ENCODE results near the gene IGBP1. TPM values are rescaled to one million over a fixed set of nuclear protein-coding genes. Genes with fewer than 3 reads are reported as not detected.
"Not testable (repeated sequence)": the region's sequence is repeated elsewhere in the genome, so short reads cannot be mapped to it uniquely, and the experiment has no call there.

Gene IGBP1
- polyA plus RNA-seq, 1 donor, result 132 TPM

DNA sequence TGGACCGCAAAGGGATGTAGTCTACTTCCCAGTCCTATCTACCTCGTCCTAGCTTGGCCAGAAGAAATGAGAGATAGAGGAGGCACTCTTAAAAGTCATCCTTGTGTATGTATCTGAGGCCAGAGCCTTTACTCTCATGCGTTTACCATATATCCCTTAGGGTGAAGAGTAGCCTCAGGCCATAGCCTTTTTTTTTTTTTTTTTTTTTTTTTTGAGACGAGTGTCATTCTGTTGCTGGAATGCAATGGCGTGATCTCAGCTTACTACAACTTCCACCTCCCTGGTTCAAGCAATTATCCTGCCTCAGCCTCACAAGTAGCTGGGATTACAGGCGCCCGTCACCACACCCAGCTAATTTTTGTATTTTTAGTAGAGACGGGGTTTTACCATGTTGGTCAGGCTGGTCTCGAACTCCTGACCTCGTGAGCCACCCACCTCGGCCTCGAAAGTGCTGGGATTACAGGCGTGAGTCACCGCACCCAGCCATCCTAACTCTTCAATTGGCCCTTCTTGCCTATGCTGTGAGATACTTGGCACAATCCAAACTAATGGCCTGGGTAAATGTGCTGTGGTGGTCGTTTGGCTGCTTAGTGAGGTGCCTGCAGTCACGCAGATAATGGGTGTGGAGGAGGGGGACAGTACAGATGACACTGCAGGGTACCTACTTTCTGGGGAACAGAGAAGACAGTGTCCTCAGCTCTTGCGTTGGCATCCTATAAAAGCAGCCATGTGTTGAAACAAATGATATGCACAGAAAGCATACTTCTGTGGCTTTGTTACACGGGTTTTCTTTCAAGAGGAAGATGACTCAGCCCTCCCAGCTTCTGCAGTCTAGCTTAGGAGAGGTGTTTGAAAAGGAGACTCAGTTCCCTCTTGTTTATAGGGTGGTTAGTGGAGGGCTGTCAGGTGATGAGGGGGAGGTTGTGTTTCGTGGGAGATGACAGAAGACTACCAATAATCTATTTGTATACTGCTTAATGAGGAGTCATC lies 33.6 kb downstream of the IGBP1 start:
- no peak for DNase-seq (ENCODE audit: low read depth)

DNA sequence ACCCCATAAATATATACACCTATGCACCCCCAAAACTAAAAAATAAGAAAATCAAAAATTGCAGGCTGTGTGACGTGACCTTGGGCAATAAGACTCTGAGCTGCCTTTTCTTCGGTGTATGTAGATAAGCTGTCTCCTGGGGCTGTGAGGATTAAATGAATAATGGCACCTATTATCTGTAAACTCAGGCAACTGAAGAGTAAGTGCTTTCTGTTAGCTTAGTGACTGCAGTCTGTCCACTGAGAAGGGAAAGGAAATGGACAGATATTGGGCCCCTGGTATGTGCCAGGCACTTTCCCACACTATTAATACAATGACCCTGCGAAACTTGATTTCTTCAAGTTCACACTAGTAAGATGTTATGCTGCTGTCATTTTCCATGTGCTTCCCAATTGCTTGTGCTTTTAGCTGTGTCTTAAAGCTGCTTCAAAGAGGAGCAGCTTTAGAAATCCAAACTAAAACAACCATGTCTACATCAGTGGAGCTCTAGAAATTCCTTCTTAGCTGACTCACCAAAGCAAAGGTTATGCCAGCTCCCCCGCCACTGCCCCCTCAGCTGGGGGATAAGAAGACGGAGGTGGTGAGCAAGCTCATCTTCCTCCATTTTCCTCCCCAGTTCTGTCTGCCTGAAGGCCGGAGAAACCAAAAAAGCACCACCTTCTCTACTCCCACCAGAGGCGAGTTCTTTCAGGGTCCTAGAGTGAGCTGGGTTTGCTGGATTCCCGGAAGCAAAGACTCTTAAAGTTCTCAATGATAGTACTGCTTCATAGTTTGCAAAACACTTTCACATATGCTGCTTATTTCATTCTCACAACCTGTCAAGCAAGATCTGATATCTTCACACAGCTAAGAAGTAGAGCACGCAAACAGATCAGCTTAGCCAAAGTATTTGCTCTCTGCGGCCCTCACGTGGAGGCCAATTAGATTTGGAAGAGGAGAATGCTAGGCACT lies 35.3 kb downstream of the IGBP1 start:
- DNase-seq (ENCODE audit: low read depth), result no peak

DNA sequence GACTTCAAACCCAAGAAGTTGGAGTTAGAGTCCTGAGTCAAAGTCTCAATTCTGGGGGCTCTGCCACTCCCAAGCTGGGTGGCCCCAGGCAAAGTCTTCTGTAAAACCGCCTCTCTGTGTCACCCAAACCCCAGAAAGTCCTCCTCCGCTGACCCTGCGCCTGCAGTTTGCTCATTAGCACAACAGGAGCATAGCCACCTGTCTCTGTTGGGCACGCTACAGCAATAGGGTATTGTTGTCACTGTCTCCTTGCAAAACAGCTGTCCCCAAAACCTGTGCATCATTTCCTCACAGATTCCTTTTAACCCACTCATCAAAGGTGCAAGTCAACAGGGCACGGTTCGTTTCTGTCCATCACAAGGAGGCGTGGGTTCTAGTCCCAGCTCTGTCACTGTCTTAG lies 36.0 kb downstream of the IGBP1 start:
- no peak for DNase-seq (ENCODE audit: low read depth)

DNA sequence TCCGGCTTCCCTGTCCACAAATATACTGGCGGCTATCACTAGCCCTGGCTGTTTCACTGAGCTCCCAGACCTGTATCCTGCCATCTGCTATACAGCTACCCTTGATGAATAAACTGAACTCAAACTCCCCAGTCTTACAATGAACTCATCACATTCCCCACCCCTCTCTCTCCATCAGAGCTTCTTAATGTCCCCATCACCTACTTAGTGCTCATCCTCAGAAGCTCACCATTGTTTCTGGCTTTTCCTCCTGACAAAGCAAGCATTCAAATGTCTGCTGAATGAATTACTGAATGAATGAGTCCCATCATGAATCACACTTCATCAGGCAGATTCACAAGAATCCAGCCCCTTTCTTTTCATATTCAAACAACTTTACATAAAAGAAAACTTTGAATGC lies 38.4 kb downstream of the IGBP1 start:
- no peak for DNase-seq (ENCODE audit: low read depth)

DNA sequence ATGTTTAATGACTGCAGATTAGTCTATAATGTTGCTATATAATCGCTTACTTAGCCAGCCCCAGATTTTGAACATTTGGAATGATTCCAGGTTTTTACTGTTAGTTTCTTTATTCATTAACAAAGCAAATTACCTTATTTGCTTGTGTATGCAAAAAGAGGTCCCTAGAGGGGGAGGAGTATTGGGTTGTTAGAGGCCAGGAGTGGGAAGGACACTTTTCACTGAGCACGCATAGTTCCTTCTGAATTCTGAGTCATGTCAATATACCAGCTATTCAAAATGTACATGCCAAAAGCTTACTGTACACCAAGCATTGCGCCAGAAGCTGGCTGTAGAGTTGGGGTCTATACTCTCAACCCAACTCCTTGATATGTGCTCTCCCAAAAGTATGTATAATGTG lies 39.0 kb downstream of the IGBP1 start:
- no peak for DNase-seq (ENCODE audit: low read depth)

DNA sequence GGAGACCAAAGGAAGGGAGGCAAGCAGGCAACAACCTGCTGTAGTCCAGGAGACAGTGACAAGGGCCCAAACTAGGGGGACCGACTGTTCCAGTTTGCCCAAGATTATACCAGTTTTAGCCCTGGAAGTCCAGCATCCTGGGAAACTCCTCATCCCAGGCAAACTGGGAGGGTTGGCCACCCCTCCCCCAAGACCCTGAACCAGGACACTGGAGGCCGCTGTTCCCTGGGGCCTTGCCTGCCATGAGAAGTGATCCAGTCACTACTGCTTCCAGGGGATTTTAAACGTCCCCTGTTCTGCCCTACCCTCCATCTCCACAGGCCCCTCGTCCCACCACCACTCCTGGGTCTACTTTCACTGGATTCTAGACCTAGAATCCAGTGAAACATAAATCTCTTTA lies 39.7 kb downstream of the IGBP1 start:
- DNase-seq (ENCODE audit: low read depth), result no peak

DNA sequence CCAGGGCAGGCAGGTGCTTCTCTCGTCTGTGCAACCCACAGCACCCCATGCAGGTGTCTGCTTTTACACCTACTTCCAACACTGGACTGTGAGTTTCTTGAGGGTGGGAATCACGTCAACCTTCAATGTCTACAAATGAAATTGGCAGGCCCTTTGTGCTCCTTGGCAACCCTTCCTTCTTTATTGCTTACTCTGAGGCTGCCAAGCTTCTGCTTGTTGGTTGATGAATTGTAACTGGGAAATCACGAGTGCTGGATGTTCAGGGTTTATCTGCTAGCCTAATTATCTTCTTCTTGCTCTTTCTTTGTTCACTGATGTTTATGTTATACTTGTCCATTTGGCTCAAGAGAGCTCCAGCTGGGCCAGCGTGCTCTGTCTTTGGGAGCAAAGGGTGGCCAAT lies 41.5 kb downstream of the IGBP1 start:
- DNase-seq (ENCODE audit: low read depth), result no peak

DNA sequence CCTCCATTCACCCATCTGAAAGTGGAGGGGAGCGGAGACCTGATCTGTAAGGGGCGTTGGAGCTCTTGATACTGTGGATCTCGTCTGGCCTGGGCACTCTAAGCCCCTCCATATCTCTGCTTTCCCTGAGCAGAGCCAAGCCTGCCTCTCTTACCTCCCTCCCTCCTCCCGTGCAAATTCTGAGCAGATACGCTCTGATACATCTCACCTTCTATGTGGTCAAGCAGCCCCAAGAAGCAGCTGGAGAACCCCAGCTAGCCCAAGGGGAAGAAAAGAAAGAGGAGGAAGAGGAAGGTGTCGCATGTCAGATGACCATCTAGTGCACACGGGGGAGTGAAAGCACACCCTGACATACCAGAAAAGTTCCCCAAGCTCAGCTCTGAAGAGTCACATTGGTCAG lies 42.1 kb downstream of the IGBP1 start:
- no peak for DNase-seq (ENCODE audit: low read depth)

DNA sequence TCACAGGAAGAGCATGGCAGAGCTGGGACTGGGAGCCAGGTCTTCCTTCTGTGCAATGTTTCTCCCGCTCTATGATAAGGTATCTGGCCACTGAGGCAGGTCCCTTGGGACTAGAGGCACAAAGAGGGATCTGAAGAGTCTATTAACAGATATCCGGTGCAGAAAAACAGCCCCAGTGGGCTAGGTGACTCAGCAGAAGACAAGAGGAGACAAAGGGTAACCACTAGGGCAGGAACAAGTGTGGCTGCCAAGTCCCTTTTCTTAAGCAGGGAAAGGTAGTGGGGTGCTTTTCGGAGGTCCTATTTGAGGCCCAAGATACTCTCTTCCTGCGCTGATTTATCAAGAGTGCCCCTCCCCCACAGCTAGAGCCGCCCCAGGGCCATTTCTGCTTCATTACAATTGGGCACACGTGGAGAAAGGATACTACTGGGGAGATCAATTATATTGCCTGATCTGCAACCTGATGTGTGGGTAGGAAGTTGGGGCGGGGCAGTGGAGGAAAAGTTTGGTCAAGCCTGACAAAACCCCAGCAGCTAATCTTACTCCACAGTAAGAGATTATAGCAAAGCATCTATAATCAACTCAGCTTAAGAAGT lies 43.8 kb downstream of the IGBP1 start, which contains the start of gene DGAT2L6:
Gene DGAT2L6, plus strand, starts transcription at position 546 of the 596 bp plus-strand sequence. CDS start 100 bp downstream, outside the sequence.
- no peak for DNase-seq (ENCODE audit: low read depth)

DNA sequence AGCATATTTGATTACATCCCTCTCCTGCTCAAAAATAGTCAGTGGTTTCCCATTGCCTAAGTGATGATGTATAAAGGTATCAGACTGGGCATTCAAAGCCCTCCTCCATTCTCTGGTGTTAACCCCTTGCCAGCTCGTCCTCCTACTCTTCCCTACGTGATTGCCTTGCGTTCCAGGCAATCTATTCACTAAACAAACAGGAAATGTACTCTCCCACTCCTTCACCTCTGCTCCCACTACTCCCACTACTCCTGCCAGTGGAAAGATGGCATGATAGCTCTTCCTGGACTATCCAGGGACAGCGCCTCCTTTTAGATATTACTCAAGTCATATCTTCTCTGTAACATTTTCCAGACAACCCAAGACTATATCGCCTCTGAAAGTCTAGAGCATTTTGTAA lies 49.8 kb downstream of the IGBP1 start:
- no peak for DNase-seq (ENCODE audit: low read depth)

DNA sequence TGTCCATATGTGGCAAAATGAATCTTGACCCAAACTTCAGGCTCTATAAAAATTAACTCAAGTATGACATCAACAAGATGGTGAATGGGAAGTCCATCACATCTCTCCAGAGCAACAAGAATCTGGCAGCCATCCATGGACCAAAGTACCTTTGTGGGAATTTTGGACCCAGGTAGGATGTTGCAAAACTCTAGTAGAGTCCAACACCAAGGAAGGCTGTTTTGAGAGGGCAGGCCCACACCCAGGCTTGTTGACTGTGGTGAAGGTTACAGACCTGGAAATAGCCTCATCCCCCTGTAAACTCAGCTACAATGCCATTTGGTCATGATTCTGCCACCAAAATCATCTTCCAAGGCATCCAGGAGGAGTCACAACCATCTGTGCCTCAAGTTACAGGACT lies 57.0 kb downstream of the IGBP1 start:
- no peak for DNase-seq (ENCODE audit: low read depth)

DNA sequence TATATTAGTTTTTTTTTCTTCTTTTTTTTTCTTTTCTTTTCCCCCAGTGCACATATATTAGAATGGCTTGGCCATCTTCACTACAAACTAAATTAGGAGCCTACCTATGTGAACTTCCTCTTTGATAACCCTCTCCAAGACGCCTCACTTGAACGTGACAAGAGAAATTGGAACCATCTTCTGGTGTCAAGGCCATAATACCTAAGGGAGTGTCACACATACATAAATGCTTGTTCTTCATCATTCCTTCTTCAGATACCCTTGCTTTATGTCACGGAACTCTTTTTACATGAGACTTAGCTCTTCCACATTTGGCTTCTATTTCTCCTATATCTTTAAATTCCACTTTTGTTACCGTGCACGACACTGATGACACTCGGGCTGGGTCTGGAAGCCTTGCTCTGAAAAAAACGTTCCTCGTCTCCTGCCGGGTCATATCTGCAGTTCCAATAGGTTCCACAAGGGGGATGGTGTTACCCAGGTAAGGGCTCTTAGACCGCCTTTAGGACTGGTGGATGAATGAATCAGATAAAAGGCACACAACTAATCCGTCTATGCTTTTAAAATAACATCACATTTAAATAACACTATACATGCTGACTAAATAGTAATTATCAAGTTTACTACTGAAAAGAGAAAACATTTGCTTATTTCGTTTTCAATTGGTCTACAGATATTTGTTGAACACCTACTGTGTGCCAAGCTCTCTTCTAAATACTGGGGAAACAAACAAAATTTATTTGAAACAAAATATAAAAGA lies 63.9 kb downstream of the IGBP1 start:
- no peak for DNase-seq (ENCODE audit: low read depth)

- no peak for DNase-seq (ENCODE audit: low read depth)
Measured at GRCh38 chrX:70201732-70202131, 68.5 kb downstream of the IGBP1 start.

DNA sequence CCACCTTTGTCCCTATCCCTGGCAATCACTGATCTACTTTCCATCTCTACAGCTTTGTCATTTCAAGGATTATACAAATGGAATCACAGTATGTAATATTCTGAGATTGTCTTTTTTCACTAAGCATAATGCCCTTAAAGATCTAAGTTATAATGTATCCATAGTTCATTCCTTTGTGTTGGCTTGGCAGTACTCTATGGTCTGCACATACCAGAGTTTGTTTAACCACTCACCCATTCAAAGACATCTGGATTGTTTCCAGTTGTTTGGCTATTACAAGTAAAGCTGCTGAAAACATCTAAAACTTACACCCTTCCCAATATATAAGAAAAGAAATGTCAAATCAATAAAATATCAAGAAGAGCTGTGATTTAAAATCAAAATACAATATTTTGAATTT lies 75.2 kb downstream of the IGBP1 start:
- DNase-seq (ENCODE audit: low read depth), result no peak

DNA sequence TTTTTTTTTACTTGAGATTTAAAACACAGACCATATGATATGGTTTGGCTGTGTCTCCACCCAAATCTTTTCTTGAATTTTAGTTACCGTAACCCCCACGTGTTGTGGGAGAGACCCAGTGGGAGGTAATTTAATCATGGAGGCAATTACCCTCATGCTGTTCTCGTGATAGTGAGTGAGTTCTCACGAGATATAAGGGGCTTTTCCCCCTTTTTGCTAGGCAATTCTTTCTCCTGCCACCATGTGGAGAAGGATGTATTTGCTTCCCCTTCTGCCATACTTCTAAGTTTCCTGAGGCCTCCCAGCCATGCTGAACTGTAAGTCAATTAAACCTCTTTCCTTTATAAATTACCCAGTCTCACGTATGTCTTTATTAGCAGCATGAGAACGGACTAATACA lies 76.3 kb downstream of the IGBP1 start:
- DNase-seq (ENCODE audit: low read depth), result not testable (repeated sequence)

Other genes starting within 250 kb of the IGBP1 start
- gene AWAT2, start 83.5 kb upstream of the IGBP1 start, polyA plus RNA-seq (ENCODE audit: insufficient read length), result not detected
- not detected for gene OTUD6A, start 71.0 kb upstream of the IGBP1 start, polyA plus RNA-seq (ENCODE audit: insufficient read length)
- gene DGAT2L6, start 44.0 kb downstream of the IGBP1 start, polyA plus RNA-seq (ENCODE audit: insufficient read length), result not detected
- gene AWAT1, start 101.2 kb downstream of the IGBP1 start, polyA plus RNA-seq (ENCODE audit: insufficient read length), result not detected
- gene P2RY4, start 126.8 kb downstream of the IGBP1 start, polyA plus RNA-seq (ENCODE audit: insufficient read length), result 0.25 TPM
- gene ARR3, start 134.9 kb downstream of the IGBP1 start, polyA plus RNA-seq (ENCODE audit: insufficient read length), result 0.43 TPM
- gene RAB41, start 148.7 kb downstream of the IGBP1 start, polyA plus RNA-seq (ENCODE audit: insufficient read length), result 0.68 TPM
- 36.0 TPM for gene PDZD11, start 156.5 kb downstream of the IGBP1 start, polyA plus RNA-seq (ENCODE audit: insufficient read length)
- gene KIF4A, start 156.7 kb downstream of the IGBP1 start, polyA plus RNA-seq (ENCODE audit: insufficient read length), result 5.5 TPM